SW480 (cell line): ENCODE data around the gene DEGS2.

Source experiments
- DNase-seq: peaks from one replicate; pipeline ENCODE4 v3.0.0-alpha.2; 2016; ENCODE audit warnings: low spot score

The DEGS2 gene

GRCh38 chr14:100131181-100131580 is 28.3 kb downstream of the DEGS2 start:
- DNase-seq = peak; percentile 46

GRCh38 chr14:100130521-100130920 is 28.9 kb downstream of the DEGS2 start:
- no peak for DNase-seq

- no peak for DNase-seq
Measured at GRCh38 chr14:100129161-100129589, 30.3 kb downstream of the DEGS2 start.

GRCh38 chr14:100128688-100129087 is 30.8 kb downstream of the DEGS2 start:
- no peak for DNase-seq

- DNase-seq = no peak
Measured at GRCh38 chr14:100127853-100128455, 31.5 kb downstream of the DEGS2 start.

GRCh38 chr14:100126401-100126800 is 33.0 kb downstream of the DEGS2 start:
- DNase-seq = no peak

GRCh38 chr14:100124551-100125088 is 34.8 kb downstream of the DEGS2 start:
- DNase-seq = no peak

GRCh38 chr14:100123618-100124017 is 35.8 kb downstream of the DEGS2 start:
- DNase-seq = no peak

GRCh38 chr14:100122481-100123223 is 36.8 kb downstream of the DEGS2 start:
- no peak for DNase-seq

GRCh38 chr14:100121643-100122480 is 37.6 kb downstream of the DEGS2 start:
- no peak for DNase-seq

GRCh38 chr14:100120522-100121269 is 38.7 kb downstream of the DEGS2 start:
- no peak for DNase-seq

GRCh38 chr14:100119251-100119650 is 40.2 kb downstream of the DEGS2 start:
- DNase-seq = no peak

- DNase-seq = no peak
Measured at GRCh38 chr14:100118396-100119011, 40.9 kb downstream of the DEGS2 start.

- DNase-seq = no peak
Measured at GRCh38 chr14:100117633-100118395, 41.6 kb downstream of the DEGS2 start.

GRCh38 chr14:100117026-100117425 is 42.4 kb downstream of the DEGS2 start:
- DNase-seq = no peak

GRCh38 chr14:100116134-100116533 is 43.3 kb downstream of the DEGS2 start:
- no peak for DNase-seq

- no peak for DNase-seq
Measured at GRCh38 chr14:100115726-100116125, 43.7 kb downstream of the DEGS2 start.

GRCh38 chr14:100115236-100115635 is 44.2 kb downstream of the DEGS2 start:
- DNase-seq = no peak

GRCh38 chr14:100114109-100114765 is 45.2 kb downstream of the DEGS2 start:
- DNase-seq = no peak
